NCI-H1048 (cell line): ENCODE data around the gene ETV2.
"Not testable (repeated sequence)": the region's sequence is repeated elsewhere in the genome, so short reads cannot be mapped to it uniquely, and the experiment has no call there.

Experiments used
- DNase-seq: peaks from one replicate; lab custom pipeline; 2025; lab: John Stamatoyannopoulos, UW

The ETV2 gene

GRCh38 chr19:35628565-35629331 is 12.8 kb upstream of the ETV2 start, which contains the start of gene RBM42:
RBM42 (plus strand) TSS chr19:35629036; CDS start chr19:35629154, 118 bp downstream.
- DNase-seq: peak; percentile 98

- no peak for DNase-seq
These were observed 12.3 kb upstream of the ETV2 start for GRCh38 chr19:35629332-35629633.

- DNase-seq: no peak
These were observed 7.7 kb upstream of the ETV2 start for GRCh38 chr19:35633727-35634440.

DNA sequence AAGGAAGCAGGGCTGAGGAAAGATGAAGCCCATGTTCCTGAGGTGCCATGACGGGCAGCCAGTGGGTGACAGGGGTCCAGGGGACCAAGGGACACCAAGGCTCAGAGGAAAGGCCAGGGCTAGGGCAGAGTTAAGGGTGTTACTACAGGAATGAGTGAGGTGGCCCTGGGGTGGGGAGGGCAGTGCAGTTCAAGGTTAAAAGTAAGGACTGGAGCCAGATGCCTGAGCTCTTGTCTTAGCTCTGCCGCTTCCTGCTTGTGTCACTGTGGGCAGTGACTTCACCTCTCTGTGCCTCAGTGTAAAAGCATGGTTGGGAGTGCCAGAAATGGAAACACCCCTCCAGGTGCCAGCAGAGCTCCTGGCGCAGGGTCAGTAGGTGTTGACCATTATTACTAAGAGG is 4.9 kb upstream of the ETV2 start:
- no peak for DNase-seq

GRCh38 chr19:35637165-35637564 is 4.4 kb upstream of the ETV2 start:
- no peak for DNase-seq

- DNase-seq: no peak
These were observed 2.3 kb upstream of the ETV2 start for GRCh38 chr19:35639321-35639639.

- no peak for DNase-seq
These were observed 1.7 kb upstream of the ETV2 start for GRCh38 chr19:35639863-35640262.

DNA sequence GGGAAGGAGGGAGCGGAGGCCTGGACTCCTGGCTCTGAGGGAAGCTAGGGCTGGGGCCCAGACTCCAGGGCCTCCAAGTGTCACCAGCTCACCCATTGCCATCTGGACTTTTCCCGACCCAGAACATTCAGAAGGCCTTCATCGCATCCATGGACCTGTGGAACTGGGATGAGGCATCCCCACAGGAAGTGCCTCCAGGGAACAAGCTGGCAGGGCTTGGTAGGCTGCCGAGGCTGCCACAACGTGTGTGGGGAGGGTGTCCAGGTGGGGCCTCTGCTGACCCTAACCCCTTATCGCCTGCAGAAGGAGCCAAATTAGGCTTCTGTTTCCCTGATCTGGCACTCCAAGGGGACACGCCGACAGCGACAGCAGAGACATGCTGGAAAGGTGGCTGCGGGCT is 767 bp downstream of the ETV2 start:
- DNase-seq: no peak

DNA sequence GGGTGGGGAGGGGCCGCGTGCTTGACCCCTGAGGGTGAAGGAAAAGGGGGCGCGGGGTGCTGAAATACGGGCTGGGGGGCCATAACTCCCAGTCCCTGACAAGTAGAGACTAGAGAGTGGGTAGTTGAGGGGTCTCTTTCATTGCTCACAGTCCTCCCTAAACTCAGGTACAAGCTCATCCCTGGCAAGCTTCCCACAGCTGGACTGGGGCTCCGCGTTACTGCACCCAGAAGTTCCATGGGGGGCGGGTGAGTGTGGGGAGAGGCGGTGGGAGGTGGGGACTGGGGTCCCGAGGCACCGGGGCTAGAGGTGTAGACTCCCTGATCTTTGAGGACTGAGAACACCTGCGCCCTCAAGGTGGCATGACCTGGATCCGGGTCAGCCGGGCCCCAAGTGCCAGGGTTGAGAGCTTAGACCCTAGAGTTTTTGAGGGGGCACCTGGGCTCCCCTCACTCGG is 1.3 kb downstream of the ETV2 start:
- no peak for DNase-seq

- peak; percentile 46 for DNase-seq
These were observed 2.0 kb downstream of the ETV2 start for GRCh38 chr19:35643255-35644205.

DNA sequence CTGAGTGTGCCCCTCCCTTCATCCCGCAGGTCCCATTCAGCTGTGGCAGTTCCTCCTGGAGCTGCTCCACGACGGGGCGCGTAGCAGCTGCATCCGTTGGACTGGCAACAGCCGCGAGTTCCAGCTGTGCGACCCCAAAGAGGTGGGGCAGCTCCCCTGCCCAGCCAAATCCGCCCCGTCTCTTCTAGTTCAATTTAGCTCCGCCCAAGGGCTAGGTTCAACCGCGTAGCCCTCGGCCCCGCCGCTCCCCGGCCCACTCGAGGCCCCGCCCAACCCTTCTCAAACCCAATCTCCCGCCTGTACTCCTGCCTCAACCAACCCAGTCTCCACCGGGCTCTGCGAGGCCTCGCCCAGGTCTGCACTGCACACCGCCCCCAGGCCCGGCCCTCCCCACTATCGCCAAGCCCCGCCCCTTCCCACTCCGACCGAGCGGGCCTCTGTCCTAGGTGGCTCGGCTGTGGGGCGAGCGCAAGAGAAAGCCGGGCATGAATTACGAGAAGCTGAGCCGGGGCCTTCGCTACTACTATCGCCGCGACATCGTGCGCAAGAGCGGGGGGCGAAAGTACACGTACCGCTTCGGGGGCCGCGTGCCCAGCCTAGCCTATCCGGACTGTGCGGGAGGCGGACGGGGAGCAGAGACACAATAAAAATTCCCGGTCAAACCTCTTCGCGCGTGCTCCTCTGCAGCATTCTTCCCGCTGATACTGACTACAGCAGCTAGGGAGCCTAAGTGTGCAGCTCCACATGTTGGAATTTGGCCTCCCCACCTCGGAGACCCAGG is 2.9 kb downstream of the ETV2 start:
- DNase-seq: peak; percentile 93

- DNase-seq: peak; percentile 41
These were observed 3.6 kb downstream of the ETV2 start for GRCh38 chr19:35644987-35645679.

DNA sequence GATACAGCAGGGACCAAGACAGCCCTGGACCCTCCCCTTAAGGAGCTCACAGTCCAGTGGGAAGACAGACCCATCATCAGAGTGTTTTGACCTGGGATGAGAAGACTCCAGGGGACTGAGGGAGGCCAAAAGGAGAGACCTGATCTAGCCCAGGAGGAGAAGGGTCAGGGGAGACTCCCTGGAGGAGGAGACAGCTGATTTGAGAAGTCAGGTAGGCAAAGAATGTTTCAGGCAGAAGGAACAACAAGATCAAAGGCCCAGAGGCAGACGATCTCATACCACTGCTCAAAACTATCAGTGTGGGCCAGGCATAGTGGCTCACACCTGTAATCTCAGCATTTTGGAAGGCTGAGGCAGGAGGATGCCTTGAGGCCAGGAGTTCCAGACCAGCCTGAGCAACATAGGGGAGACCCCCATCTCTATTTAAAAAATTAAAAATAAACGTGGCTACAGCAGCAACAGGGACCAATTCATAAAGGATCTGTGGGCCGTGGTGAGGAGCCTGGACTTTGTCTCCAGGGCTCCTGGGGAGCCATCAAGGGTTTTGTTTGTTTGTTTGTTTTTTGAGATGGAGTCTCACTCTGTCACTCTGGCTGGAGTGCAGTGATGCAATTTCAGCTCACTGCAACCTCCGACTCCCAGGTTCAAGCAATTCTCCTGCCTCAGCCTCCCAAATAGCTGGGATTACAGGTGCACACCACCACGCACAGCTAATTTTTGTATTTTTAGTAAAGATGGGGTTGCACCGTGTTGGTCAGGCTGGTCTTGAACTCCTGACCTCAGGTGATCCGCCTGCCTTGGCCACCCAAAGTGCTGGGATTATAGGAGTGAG is 4.4 kb downstream of the ETV2 start:
- DNase-seq: no peak

DNA sequence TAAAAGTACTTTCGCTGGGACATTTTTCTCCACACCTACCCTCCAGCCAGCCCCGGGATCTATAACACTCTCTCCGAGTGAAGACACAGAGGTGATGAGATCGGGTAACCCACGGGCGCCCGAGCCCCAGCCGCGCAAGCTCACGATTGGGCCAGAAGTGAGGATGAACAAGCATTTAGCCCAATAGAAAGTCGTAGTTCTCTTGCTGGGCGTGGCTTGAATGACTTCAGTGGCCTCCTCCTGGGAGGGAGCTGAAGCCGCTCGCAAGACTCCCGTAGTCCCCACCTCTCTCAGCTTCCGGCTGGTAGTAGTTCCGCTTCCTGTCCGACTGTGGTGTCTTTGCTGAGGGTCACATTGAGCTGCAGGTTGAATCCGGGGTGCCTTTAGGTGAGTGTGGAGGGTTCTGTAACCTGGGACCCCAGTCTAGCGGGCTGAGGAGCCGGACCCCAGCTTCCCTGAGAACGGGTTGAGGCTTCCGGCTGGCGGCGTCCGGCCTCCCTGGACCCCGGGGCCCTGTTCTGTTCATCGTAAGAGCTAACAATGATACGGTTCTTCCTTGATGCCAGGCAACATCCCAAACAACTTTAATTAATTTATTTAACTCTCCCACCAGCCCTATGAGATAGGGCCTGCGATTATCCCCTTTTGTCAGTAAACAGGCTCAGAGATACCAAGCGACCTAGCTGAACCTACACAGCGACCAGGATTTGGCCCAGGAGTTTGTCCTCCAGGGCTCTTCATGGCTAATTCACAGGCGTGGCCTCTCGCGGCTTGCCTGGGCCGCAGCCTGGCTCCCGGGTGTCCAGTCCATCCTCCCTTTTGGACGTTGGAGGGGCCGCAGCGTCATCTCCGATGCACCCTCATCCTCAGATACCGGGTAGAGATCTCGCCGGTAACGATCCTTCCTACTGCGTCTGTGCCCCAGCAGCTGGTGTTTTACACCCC is 6.7 kb downstream of the ETV2 start, which contains the start of gene COX6B1:
Gene COX6B1, plus strand, starts transcription at position 307 of the 945 bp plus-strand sequence. CDS start 2,921 bp downstream, outside the sequence.
- peak; percentile 96 for DNase-seq

DNA sequence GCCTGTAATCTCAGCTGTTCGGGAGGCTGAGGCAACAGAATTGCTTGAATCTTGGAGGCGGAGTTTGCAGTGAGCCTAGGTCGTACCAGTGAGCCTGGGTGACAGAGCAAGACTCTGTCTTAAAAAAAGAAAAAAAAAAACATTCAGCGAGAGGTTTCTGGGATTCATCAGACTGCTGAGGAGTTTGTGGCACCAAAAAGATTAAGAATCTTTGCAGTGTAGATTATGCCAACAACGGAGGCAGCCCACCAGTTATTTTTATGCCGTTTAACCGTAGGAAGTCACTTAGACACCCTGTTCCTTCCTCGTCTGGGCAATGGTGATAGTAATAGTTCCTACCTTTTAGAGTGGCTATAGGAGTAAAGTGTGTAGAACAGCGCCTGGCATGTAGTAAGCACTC is 9.0 kb downstream of the ETV2 start:
- DNase-seq: no peak

GRCh38 chr19:35654828-35655227 is 13.3 kb downstream of the ETV2 start:
- DNase-seq: not testable (repeated sequence)

DNA sequence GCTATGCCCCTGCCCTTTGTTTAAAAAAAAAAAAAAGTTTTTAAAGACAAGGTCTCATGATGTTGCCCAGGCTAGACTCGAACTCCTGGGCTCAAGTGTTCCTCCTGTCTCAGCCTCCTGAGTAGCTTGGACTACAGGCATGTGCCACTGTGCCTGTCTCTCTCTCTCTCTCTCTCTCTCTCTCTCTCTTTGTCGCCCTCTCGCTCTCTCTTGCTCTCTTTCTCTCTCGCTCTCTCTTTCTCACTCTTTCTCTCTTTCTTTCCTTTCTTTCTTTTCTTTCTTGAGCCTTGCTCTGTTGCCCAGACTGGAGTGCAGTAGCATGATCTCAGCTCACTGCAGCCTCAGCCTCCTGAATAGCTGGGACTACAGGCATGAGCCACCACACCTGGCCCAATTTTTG is 14.1 kb downstream of the ETV2 start:
- DNase-seq: no peak

- DNase-seq: no peak
These were observed 15.2 kb downstream of the ETV2 start for GRCh38 chr19:35656700-35657099.
